OCI-LY7 (cell line): ENCODE results near the gene GLRA3.

Source experiments
- CTCF ChIP-seq: fragments of 200-600 bp; sonication (generic); conservative IDR thresholded peaks from 2 replicates; pipeline ENCODE4 v1.5.1; 2014; ENCODE audit warnings: mild to moderate bottlenecking, antibody characterized with exemption, low read length, moderate library complexity, mixed read lengths
- EZH2phosphoT487 ChIP-seq: fragments of 200-600 bp; sonication (generic); IDR thresholded peaks from 2 replicates; pipeline ENCODE4 v1.6.1; 2018; ENCODE audit warnings: low read depth, borderline replicate concordance, mild to moderate bottlenecking, mixed run types, antibody characterized with exemption, low read length, moderate library complexity, mixed read lengths

- TF ChIP-seq CTCF = no peak
- no peak for TF ChIP-seq EZH2phosphoT487
Observed at GRCh38 chr4:174654634-174655033, 174.4 kb downstream of the GLRA3 start.
